NK-92 treated with Interleukin-12 subunit alpha and Interleukin-12 subunit beta, amount 100 ng/mL, for 24 hours (cell line): ENCODE measurements around the gene SAMD8.
A peak's percentile ranks its signal among the peaks of the same experiment; 100 is the strongest.

Experiments used
- DNase-seq: peaks from one replicate; lab custom pipeline; 2025; lab: John Stamatoyannopoulos, UW

Gene SAMD8

DNA sequence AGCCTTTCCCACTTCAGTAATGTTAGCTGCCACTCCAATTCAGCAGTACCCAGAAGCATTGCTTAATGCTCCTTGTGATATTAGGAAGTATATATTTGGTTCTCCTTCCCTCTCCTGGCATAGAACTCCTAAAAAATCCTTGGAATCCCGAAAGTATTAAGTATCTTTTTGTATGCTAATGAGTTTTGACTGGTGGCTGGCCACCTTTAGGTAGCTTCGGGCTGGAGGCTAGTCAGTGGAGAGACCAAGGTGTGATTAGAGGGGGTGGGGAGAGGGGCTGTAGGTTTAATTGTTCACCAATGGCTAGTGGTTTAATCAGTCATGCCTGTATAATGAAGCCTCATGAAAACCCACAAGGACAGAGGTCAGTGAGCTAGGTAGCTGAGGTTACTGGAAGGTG is 112.1 kb downstream of the SAMD8 start:
- DNase-seq, result no peak

- no peak for DNase-seq
These were observed 114.6 kb downstream of the SAMD8 start for GRCh38 chr10:75226095-75226494.

DNA sequence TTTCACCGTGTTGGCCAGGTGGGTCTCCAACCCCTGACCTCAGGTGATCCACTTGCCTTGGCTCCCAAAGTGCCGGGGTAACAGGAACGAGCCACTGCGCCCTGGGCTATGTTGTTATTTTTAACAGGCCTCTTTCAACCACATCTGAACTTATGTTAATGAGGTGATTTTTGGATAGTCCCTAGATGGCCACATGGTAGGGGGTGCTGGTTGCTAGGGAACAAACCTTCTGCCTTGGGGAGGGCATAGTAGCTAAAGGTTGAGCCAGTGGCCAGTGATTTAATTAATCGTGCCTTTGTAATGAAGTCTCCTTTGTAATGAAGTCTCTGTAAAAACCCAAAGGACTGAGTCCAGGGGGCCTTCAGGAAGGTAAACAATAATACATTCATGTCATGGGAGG is 115.2 kb downstream of the SAMD8 start:
- DNase-seq, result no peak

- no peak for DNase-seq
These were observed 116.8 kb downstream of the SAMD8 start for GRCh38 chr10:75228278-75228677.

DNA sequence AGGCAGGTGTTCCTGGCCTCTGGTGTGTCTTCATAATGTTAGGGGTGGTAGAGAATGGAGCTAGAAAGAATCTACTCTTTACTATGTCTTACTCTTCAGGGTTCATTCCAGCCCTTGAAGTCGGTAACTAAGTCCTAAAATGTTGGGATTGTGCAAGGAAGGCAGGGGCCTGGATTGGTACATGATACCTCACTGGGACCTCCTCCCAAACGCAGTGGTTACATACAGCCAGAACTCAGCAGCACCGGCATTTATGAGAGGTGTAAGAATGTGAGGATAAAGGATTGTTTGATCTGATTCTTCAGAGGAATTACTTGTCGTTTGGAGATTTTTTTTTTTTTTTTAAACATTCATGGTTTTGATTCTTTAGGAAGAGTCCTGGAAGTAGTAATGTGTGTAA is 117.4 kb downstream of the SAMD8 start:
- DNase-seq, result no peak

DNA sequence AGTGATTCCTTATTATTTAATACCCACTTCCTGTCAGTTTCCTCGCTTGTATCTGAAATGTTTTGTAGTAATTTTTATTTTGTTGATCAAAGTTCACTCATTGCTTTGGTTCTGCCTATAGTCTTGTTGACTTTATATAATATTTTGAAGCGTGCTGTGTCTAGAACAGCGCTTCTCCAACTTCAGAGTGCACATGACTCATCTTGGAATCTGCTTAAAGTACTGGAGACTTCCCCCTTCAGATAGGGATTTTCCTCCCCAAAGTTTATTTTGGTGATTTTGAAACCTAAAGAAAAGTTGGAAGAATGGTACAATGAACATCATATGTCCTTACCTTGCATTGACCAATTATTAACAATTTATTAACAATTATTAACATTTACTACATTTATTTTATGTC is 118.5 kb downstream of the SAMD8 start:
- no peak for DNase-seq

GRCh38 chr10:75230600-75231038 is 119.2 kb downstream of the SAMD8 start:
- peak; percentile 75 for DNase-seq
